CD4-positive, alpha-beta T cell (primary cell): ENCODE measurements around the gene SREBF2. TPM values are rescaled to one million over a fixed set of nuclear protein-coding genes. Genes with fewer than 3 reads are reported as not detected.

ENCODE experiments used
- ATAC-seq: fragments of 200-7000 bp; cut with Tn5 transposase; one replicate; pipeline ENCODE4 v1.10.0; 2022; ENCODE audit warnings: mild to moderate bottlenecking; ENCODE audit not compliant: poor library complexity
- CTCF ChIA-PET: fragments of 350-600 bp; sonication (Branson Sonifier 250); formaldehyde crosslinking; loops from one replicate; lab custom pipeline; 2021; ENCODE audit warnings: antibody characterized with exemption, inconsistent platforms; lab: Charles Lee
- POLR2A ChIA-PET: fragments of 350-600 bp; sonication (Branson Sonifier 250); formaldehyde crosslinking; loops from one replicate; lab custom pipeline; 2021; ENCODE audit warnings: antibody characterized with exemption, inconsistent platforms; lab: Charles Lee
- DNase-seq, 14 experiments: peaks; one replicate each; pipeline ENCODE4 v3.0.0-alpha.2; 2013 to 2020; ENCODE audit warnings: mixed read lengths in 2 of 14
- H3K27ac ChIP-seq, 2 donors: one replicate each; pipeline versions ENCODE4 v1.5.1 to v1.7.0; 2013; ENCODE audit warnings: low read length in 2 of 2, low read depth in 1 of 2, mild to moderate bottlenecking in 1 of 2
- H3K27me3 ChIP-seq, 2 experiments: 1 replicate in 1 of 2; 2 replicates in 1 of 2; pipeline versions ENCODE4 v1.6.1 to v1.7.0; 2013; ENCODE audit warnings: low read length in 2 of 2, control low read depth in 1 of 2, mild to moderate bottlenecking in 1 of 2, moderate library complexity in 1 of 2; ENCODE audit not compliant: insufficient read depth in 2 of 2, control insufficient read depth in 1 of 2
- H3K36me3 ChIP-seq: one replicate; pipeline ENCODE4 v1.6.1; 2013; ENCODE audit warnings: low read length, control low read depth; ENCODE audit not compliant: insufficient read depth
- H3K4me1 ChIP-seq: one replicate; pipeline ENCODE4 v1.6.1; 2013; ENCODE audit warnings: low read length, control low read depth; ENCODE audit not compliant: insufficient read depth
- H3K4me3 ChIP-seq: one replicate; pipeline ENCODE4 v1.5.1; 2013; ENCODE audit warnings: mild to moderate bottlenecking, low read length, moderate library complexity
- H3K9me3 ChIP-seq, 2 experiments: 1 replicate in 1 of 2; 2 replicates in 1 of 2; pipeline versions ENCODE4 v1.6.1 to v1.7.0; 2013; ENCODE audit warnings: low read length in 2 of 2, mild to moderate bottlenecking in 2 of 2, control low read depth in 1 of 2, moderate library complexity in 1 of 2; ENCODE audit not compliant: control insufficient read depth in 1 of 2, insufficient read depth in 1 of 2
- H3K27ac Mint-ChIP-seq: one replicate; pipeline ENCODE4 v1.8.0; 2020; ENCODE audit warnings: mixed read lengths
- H3K27me3 Mint-ChIP-seq: one replicate; pipeline ENCODE4 v1.8.0; 2021; ENCODE audit warnings: mixed read lengths
- H3K36me3 Mint-ChIP-seq: one replicate; pipeline ENCODE4 v1.8.0; 2021; ENCODE audit warnings: low read depth, mixed read lengths
- H3K4me1 Mint-ChIP-seq: one replicate; pipeline ENCODE4 v1.8.0; 2021; ENCODE audit warnings: low read depth, mixed read lengths
- H3K4me3 Mint-ChIP-seq: one replicate; pipeline ENCODE4 v1.8.0; 2020; ENCODE audit warnings: mild to moderate bottlenecking, mixed read lengths
- H3K9me3 Mint-ChIP-seq: one replicate; pipeline ENCODE4 v1.8.0; 2020; ENCODE audit warnings: mixed read lengths
- intact Hi-C, 2 experiments: fragments of 100-400 bp; cut with DNase I in 1 of 2; cut with micrococcal nuclease in 1 of 2; formaldehyde crosslinking; loops; one replicate each; pipeline versions ENCODE4 v1.15.1 to v1.9.0; 2023 to 2025; cut with DNase I, micrococcal nuclease
- total RNA-seq, 174 experiments: library from RNA in 2 of 174; stranded (reverse) in 2 of 174; gene quantifications; one replicate each; pipeline ENCODE4 v1.2.3 and lab custom pipeline; 2021 to 2026
- TF ChIP-seq, protein P1 (sequence below): fragments of 200-600 bp; IDR thresholded peaks from one replicate; pipeline ENCODE4 v1.8.0; 2022; ENCODE audit warnings: antibody characterized with exemption, mild to moderate bottlenecking

SREBF2 gene
- total RNA-seq, 2 experiments from 2014 or later, result 67.2 to 69.9 TPM

DNA sequence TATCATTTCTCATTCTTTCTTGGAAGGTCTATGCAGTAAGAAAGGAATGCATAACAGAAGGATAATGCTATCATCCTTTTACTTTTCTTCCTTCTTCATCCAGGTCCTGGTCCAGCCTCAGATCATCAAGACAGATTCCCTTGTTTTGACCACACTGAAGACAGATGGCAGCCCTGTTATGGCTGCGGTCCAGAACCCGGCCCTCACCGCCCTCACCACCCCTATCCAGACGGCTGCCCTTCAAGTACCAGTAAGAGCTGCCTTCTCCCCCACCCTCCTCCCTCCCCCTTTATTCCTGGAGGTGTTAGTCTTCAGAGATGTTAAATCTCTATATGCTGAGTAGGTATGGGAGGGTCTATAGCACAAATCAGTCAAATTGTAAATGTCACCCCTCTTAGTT, 37.9 kb downstream of the SREBF2 start:
- Mint-ChIP-seq H3K27me3 (no peaks in the 10 kb centered on the region), H3K4me3 (no peak overlapping the region), H3K9me3 (no peaks in the 10 kb centered on the region), H3K4me1 (peaks cover 25% of the 10 kb centered on the region), H3K36me3 (peaks cover 73% of the 10 kb centered on the region), H3K27ac (no peak overlapping the region)
- peaks cover 72% of the 10 kb centered on the region for H3K36me3 ChIP-seq
- peaks cover 15% of the 10 kb centered on the region for H3K4me1 ChIP-seq
- ChIA-PET CTCF (interaction anchor here (1.2 kb wide), 1 partner anchor 14 kb away, joined by 5 read pairs; no protein-coding TSS in a partner anchor), POLR2A (no interaction called here)
- intact Hi-C loops, result loop anchor here (2.0 to 5.0 kb wide), 2 partner anchors 20 to 38 kb away; partner anchors contain the start of gene SREBF2 (in 2 of the 2)
- H3K9me3 ChIP-seq, result no peaks in the 10 kb centered on the region
- TF ChIP-seq, protein P1, sequence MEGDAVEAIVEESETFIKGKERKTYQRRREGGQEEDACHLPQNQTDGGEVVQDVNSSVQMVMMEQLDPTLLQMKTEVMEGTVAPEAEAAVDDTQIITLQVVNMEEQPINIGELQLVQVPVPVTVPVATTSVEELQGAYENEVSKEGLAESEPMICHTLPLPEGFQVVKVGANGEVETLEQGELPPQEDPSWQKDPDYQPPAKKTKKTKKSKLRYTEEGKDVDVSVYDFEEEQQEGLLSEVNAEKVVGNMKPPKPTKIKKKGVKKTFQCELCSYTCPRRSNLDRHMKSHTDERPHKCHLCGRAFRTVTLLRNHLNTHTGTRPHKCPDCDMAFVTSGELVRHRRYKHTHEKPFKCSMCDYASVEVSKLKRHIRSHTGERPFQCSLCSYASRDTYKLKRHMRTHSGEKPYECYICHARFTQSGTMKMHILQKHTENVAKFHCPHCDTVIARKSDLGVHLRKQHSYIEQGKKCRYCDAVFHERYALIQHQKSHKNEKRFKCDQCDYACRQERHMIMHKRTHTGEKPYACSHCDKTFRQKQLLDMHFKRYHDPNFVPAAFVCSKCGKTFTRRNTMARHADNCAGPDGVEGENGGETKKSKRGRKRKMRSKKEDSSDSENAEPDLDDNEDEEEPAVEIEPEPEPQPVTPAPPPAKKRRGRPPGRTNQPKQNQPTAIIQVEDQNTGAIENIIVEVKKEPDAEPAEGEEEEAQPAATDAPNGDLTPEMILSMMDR, result no peak
- H3K4me3 ChIP-seq, result no peak overlapping the region
- H3K27me3 ChIP-seq, result no peaks in the 10 kb centered on the region
- H3K27ac ChIP-seq, result no peak overlapping the region
- DNase-seq (no peak), ATAC-seq (no peak)

DNA sequence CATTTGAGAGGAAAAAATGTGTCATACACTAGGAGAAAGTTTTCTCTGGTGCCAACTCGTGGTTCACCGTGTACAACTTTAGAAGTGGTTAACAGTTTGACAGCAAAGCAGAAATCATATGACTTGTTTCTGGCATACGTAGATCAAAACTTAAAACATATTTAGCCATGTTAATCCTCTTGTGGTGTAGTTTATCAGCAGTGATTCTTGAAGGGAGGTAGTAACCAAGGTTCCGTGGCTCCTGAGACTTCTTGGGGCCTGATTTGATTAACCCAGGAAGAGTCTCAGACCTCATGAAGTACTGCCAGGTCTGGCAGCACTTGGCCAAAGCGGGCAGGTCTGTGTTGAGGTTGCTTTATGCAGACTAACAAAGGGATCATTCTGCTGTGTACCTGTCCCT, 40.5 kb downstream of the SREBF2 start:
- peak overlapping the region; percentile 46 for H3K4me3 Mint-ChIP-seq
- CTCF ChIA-PET, result interaction anchor here (1.4 kb wide), 2 partner anchors 16 to 67 kb away, joined by 4 read pairs; no protein-coding TSS in a partner anchor
- H3K27me3 Mint-ChIP-seq, result no peaks in the 10 kb centered on the region
- H3K9me3 Mint-ChIP-seq, result no peaks in the 10 kb centered on the region
- DNase-seq, result peak in 5 of 14 experiments; percentile 31 to 72 (median 69)
- H3K27ac Mint-ChIP-seq, result peak overlapping the region; percentile 89
- ATAC-seq, result peak; percentile 80
- POLR2A ChIA-PET, result interaction anchor here (1.2 kb wide), 1 partner anchor 67 kb away, joined by 3 read pairs; no protein-coding TSS in a partner anchor
- Histone ChIP-seq H3K27me3 (no peaks in the 10 kb centered on the region), H3K36me3 (peaks cover 75% of the 10 kb centered on the region), H3K4me1 (peaks cover 15% of the 10 kb centered on the region), H3K4me3 (no peak overlapping the region), H3K9me3 (no peaks in the 10 kb centered on the region), H3K27ac (peak overlapping the region; percentile 39 to 46)
- H3K36me3 Mint-ChIP-seq, result peaks cover 73% of the 10 kb centered on the region
- intact Hi-C loops, result loop anchor here (1.0 to 5.0 kb wide), 3 partner anchors 11 to 41 kb away; partner anchors contain the start of gene SREBF2 (in 2 of the 2)
- H3K4me1 Mint-ChIP-seq, result peaks cover 29% of the 10 kb centered on the region
- TF ChIP-seq, protein P1, result no peak

DNA sequence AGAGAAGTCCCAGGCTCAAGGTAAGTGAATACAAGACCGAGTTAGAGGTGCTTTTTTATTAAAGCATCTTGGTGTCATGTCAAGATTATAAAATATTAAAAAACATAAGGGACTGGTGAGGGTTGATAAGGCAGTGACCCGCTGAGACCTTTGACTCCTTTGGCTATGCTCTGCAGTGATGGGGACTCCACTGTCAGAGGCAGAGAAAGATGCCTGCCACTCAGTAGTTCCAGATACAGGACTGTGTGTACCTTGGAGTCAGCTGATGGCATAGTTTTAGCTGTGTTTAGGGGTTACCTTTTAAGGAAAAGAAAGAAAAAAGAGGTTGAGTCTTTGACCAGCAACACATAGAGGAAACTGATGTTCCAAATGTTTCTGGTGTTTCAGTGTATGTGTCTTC, 41.2 kb downstream of the SREBF2 start:
- peaks cover 29% of the 10 kb centered on the region for H3K4me1 Mint-ChIP-seq
- POLR2A ChIA-PET, result interaction anchor here (1.6 kb wide), 1 partner anchor 41 kb away, joined by 6 read pairs; the partner anchor contains the start of gene SREBF2
- H3K36me3 ChIP-seq, result peaks cover 75% of the 10 kb centered on the region
- H3K27me3 Mint-ChIP-seq, result no peaks in the 10 kb centered on the region
- TF ChIP-seq, protein P1, result no peak
- peak overlapping the region; percentile 89 for H3K27ac Mint-ChIP-seq
- no peak overlapping the region for H3K27ac ChIP-seq
- ATAC-seq (no peak), DNase-seq (no peak)
- no peaks in the 10 kb centered on the region for H3K9me3 Mint-ChIP-seq
- intact Hi-C loops, result loop anchor here (5.0 kb wide), 1 partner anchor 42 kb away; the partner anchor contains the start of gene SREBF2 (in 2 of the 2)
- H3K4me3 Mint-ChIP-seq, result no peak overlapping the region
- no peaks in the 10 kb centered on the region for H3K9me3 ChIP-seq
- H3K4me3 ChIP-seq, result no peak overlapping the region
- H3K4me1 ChIP-seq, result peaks cover 15% of the 10 kb centered on the region
- no peaks in the 10 kb centered on the region for H3K27me3 ChIP-seq
- peaks cover 73% of the 10 kb centered on the region for H3K36me3 Mint-ChIP-seq
- CTCF ChIA-PET, result interaction anchor here (0.8 kb wide), 1 partner anchor 12 kb away, joined by 3 read pairs; no protein-coding TSS in a partner anchor
